ENCODE measurements around the gene LRBA.

Gene LRBA

GRCh38 chr4:150217808-150218207, 797.3 kb downstream of the LRBA start:
- no peaks in the 10 kb centered on the region for H3K79me2 ChIP-seq (ENCODE audit: low read length)

GRCh38 chr4:150217192-150217591, 797.9 kb downstream of the LRBA start:
- no peak for DNase-seq
- H3K4me1 ChIP-seq (ENCODE audit: low read length): peaks cover 15% of the 10 kb centered on the region
- peaks cover 10% of the 10 kb centered on the region for H3F3A ChIP-seq (ENCODE audit: insufficient read depth, low read length)
- no peak overlapping the region for H3K4me2 ChIP-seq (ENCODE audit: low read depth, low read length)
- H3K9ac ChIP-seq (ENCODE audit: low read length): no peak overlapping the region
- TF ChIP-seq EZH2 (optimal IDR thresholded peaks at IDR 0.05; ENCODE audit: low read depth, low read length) (no peak), CTCF (IDR thresholded peaks at IDR 0.05; ENCODE audit: low read length) (no peak), EZH2phosphoT487 (IDR thresholded peaks at IDR 0.05; ENCODE audit: low read length) (no peak)
- no peak overlapping the region for H3K4me3 ChIP-seq (ENCODE audit: low read length)
- no peaks in the 10 kb centered on the region for H4K20me1 ChIP-seq (ENCODE audit: insufficient read depth, low read length)
- no peaks in the 10 kb centered on the region for H3K27me3 ChIP-seq (replicated peaks; ENCODE audit: insufficient read depth, low read length)
- no peak overlapping the region for H3K27ac ChIP-seq (ENCODE audit: low read length)
- H3K79me2 ChIP-seq (ENCODE audit: low read length): no peaks in the 10 kb centered on the region
- no peaks in the 10 kb centered on the region for H3K36me3 ChIP-seq (replicated peaks; ENCODE audit: insufficient read depth, low read length)
- no peak overlapping the region for H2AFZ ChIP-seq (ENCODE audit: low read length)
- no peaks in the 10 kb centered on the region for H3K9me2 ChIP-seq (replicated peaks; ENCODE audit: insufficient read depth, low read length)
- H3K9me3 ChIP-seq (replicated peaks; ENCODE audit: insufficient read depth, low read length): no peaks in the 10 kb centered on the region

More at GRCh38 chr4:150217808-150218207, 797.3 kb downstream of the LRBA start:
- no peaks in the 10 kb centered on the region for H3K9me3 ChIP-seq (replicated peaks; ENCODE audit: insufficient read depth, low read length)
- no peak overlapping the region for H2AFZ ChIP-seq (ENCODE audit: low read length)
- no peak for TF ChIP-seq EZH2phosphoT487 (IDR thresholded peaks at IDR 0.05; ENCODE audit: low read length)
- TF ChIP-seq EZH2 (optimal IDR thresholded peaks at IDR 0.05; ENCODE audit: low read depth, low read length): no peak
- TF ChIP-seq CTCF (IDR thresholded peaks at IDR 0.05; ENCODE audit: low read length): no peak
- H3K4me2 ChIP-seq (ENCODE audit: low read depth, low read length): no peak overlapping the region
- H3K36me3 ChIP-seq (replicated peaks; ENCODE audit: insufficient read depth, low read length): no peaks in the 10 kb centered on the region
- peaks cover 9% of the 10 kb centered on the region for H3K4me1 ChIP-seq (ENCODE audit: low read length)
- DNase-seq: no peak
- H3K27ac ChIP-seq (ENCODE audit: low read length): no peak overlapping the region
- peaks cover 4% of the 10 kb centered on the region; the same call in 1 of the 2 replicates for H3F3A ChIP-seq (ENCODE audit: insufficient read depth, low read length)
- H4K20me1 ChIP-seq (ENCODE audit: insufficient read depth, low read length): no peaks in the 10 kb centered on the region
- no peak overlapping the region for H3K4me3 ChIP-seq (ENCODE audit: low read length)
- H3K27me3 ChIP-seq (replicated peaks; ENCODE audit: insufficient read depth, low read length): no peaks in the 10 kb centered on the region
- H3K9ac ChIP-seq (ENCODE audit: low read length): no peak overlapping the region
- H3K9me2 ChIP-seq (replicated peaks; ENCODE audit: insufficient read depth, low read length): no peaks in the 10 kb centered on the region

- H3K9me2 ChIP-seq (replicated peaks; ENCODE audit: insufficient read depth, low read length): no peaks in the 10 kb centered on the region
- H3K79me2 ChIP-seq (ENCODE audit: low read length): no peaks in the 10 kb centered on the region
- H3K4me2 ChIP-seq (ENCODE audit: low read depth, low read length): no peak overlapping the region
- H3K27ac ChIP-seq (ENCODE audit: low read length): no peak overlapping the region
- no peak for DNase-seq
- H3K27me3 ChIP-seq (replicated peaks; ENCODE audit: insufficient read depth, low read length): peaks cover 3% of the 10 kb centered on the region
- peaks cover 19% of the 10 kb centered on the region for H3K4me1 ChIP-seq (ENCODE audit: low read length)
- H4K20me1 ChIP-seq (ENCODE audit: insufficient read depth, low read length): no peaks in the 10 kb centered on the region
- no peaks in the 10 kb centered on the region for H3K36me3 ChIP-seq (replicated peaks; ENCODE audit: insufficient read depth, low read length)
- no peak overlapping the region for H3K4me3 ChIP-seq (ENCODE audit: low read length)
- H3K9me3 ChIP-seq (replicated peaks; ENCODE audit: insufficient read depth, low read length): no peaks in the 10 kb centered on the region
- TF ChIP-seq EZH2 (optimal IDR thresholded peaks at IDR 0.05; ENCODE audit: low read depth, low read length): no peak
- TF ChIP-seq EZH2phosphoT487 (IDR thresholded peaks at IDR 0.05; ENCODE audit: low read length): no peak
- no peak for TF ChIP-seq CTCF (IDR thresholded peaks at IDR 0.05; ENCODE audit: low read length)
- peaks cover 11% of the 10 kb centered on the region for H3F3A ChIP-seq (ENCODE audit: insufficient read depth, low read length)
- H3K9ac ChIP-seq (ENCODE audit: low read length): no peak overlapping the region
- H2AFZ ChIP-seq (ENCODE audit: low read length): no peak overlapping the region
Observed at GRCh38 chr4:150216726-150217125, 798.4 kb downstream of the LRBA start.

Measured in MM.1S (cell line).